ENCODE data around the gene LYAR.

- TF ChIP-seq CTCF (IDR thresholded peaks at IDR 0.05) (no peak), POLR2AphosphoS5 (IDR thresholded peaks at IDR 0.05) (no peak), POLR2A (IDR thresholded peaks at IDR 0.05) (no peak)
Measured at GRCh38 chr4:4332529-4332928, 42.6 kb upstream of the LYAR start.

Data from transverse colon (tissue), 4 donors.